ENCODE data around the gene EIF5AL1.
"Not testable (repeated sequence)": the region's sequence is repeated elsewhere in the genome, so short reads cannot be mapped to it uniquely, and the experiment has no call there.

The EIF5AL1 gene

GRCh38 chr10:79555354-79556309, 43.3 kb downstream of the EIF5AL1 start:
- no peak overlapping the region for H3K4me3 ChIP-seq (ENCODE audit: low read depth, low read length)
- TF ChIP-seq CTCF (IDR thresholded peaks at IDR 0.05; ENCODE audit: borderline replicate concordance, insufficient read depth, low read depth, low read length) = no peak

GRCh38 chr10:79556961-79557360, 44.6 kb downstream of the EIF5AL1 start:
- H3K4me3 ChIP-seq (ENCODE audit: low read depth, low read length) = not testable (repeated sequence)

- no peak overlapping the region for H3K4me3 ChIP-seq (ENCODE audit: low read depth, low read length)
- no peak for TF ChIP-seq CTCF (IDR thresholded peaks at IDR 0.05; ENCODE audit: borderline replicate concordance, insufficient read depth, low read depth, low read length)
Observed at GRCh38 chr10:79559726-79560125, 47.4 kb downstream of the EIF5AL1 start.

GRCh38 chr10:79560160-79560709, 47.9 kb downstream of the EIF5AL1 start, which contains the start of gene SFTPA2:
Gene SFTPA2 (minus strand): TSS chr10:79560407. CDS start chr10:79559483, 924 bp downstream.
- H3K4me3 ChIP-seq (ENCODE audit: low read depth, low read length) = no peak within 1 kb of the TSS

GRCh38 chr10:79561257-79561656, 48.9 kb downstream of the EIF5AL1 start:
- no peak overlapping the region for H3K4me3 ChIP-seq (ENCODE audit: low read depth, low read length)
- no peak for TF ChIP-seq CTCF (IDR thresholded peaks at IDR 0.05; ENCODE audit: borderline replicate concordance, insufficient read depth, low read depth, low read length)

More at GRCh38 chr10:79560160-79560709, 47.9 kb downstream of the EIF5AL1 start, which contains the start of gene SFTPA2:
- no peak for TF ChIP-seq CTCF (IDR thresholded peaks at IDR 0.05; ENCODE audit: borderline replicate concordance, insufficient read depth, low read depth, low read length)

GRCh38 chr10:79562135-79562756, 49.9 kb downstream of the EIF5AL1 start:
- H3K4me3 ChIP-seq (ENCODE audit: low read depth, low read length) = no peak overlapping the region
- peak; percentile 90 for TF ChIP-seq CTCF (IDR thresholded peaks at IDR 0.05; ENCODE audit: borderline replicate concordance, insufficient read depth, low read depth, low read length)

GRCh38 chr10:79563426-79563825, 51.1 kb downstream of the EIF5AL1 start:
- TF ChIP-seq CTCF (IDR thresholded peaks at IDR 0.05; ENCODE audit: borderline replicate concordance, insufficient read depth, low read depth, low read length) = no peak
- H3K4me3 ChIP-seq (ENCODE audit: low read depth, low read length) = no peak overlapping the region

Measured in GM12875 (cell line).